Transverse colon (tissue), 4 donors: ENCODE measurements around the gene VASP.

Experiments
- POLR2A ChIP-seq: fragments of 450-650 bp; IDR thresholded peaks from one replicate; pipeline ENCODE4 v1.6.1; 2016; ENCODE audit warnings: antibody characterized with exemption, mild to moderate bottlenecking, moderate library complexity
- POLR2AphosphoS5 ChIP-seq, 3 donors: sonication (generic); formaldehyde crosslinking; IDR thresholded peaks; one replicate each; pipeline ENCODE4 v1.6.1; 2016; ENCODE audit warnings: antibody characterized with exemption in 3 of 3
- TF ChIP-seq, protein P1 (sequence below), 5 experiments: fragments of 200-600 bp in 3 of 5; fragments of 450-650 bp in 2 of 5; sonication (generic) in 3 of 5; IDR thresholded peaks; 1 replicate in 2 of 5; 2 replicates in 3 of 5; pipeline ENCODE4 v1.5.1; 2016 to 2017; ENCODE audit warnings: antibody characterized with exemption in 5 of 5, inconsistent platforms in 3 of 5, mild to moderate bottlenecking in 2 of 5, moderate library complexity in 1 of 5

DNA sequence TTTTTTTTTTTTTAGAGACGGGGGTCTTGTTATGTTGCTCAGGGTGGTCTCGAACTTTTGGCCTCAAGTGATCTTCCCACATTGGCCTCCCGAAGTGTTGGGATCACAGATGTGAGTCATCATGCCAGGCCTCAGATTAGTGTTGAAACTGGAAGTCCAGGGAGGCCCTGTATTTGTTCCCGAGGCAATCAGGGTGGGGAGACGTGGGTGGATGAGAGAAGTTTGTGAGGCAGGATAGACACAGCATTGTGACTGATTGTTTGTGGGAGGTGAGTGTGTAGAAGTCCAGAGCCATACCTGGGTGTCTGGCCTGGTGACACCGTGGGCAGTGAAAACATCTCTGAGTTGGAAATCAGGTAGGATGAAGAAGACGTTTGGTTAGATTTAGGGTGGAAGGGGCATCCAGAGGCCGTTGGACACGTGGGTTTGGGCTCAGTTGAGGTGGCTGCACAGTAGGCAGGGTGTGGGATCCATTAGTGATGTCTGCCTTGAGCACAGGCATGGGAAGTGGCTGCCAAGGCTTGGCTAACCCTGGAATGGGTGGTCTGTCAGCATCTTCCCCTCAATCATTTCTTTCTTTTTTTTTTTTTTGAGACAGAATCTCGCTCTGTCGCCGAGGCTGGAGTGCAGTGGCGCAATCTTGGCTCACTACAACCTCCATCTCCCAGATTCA lies 22.9 kb upstream of the VASP start:
- TF ChIP-seq POLR2AphosphoS5 (IDR thresholded peaks at IDR 0.05) (no peak), POLR2A (no peak)
- TF ChIP-seq, protein P1, sequence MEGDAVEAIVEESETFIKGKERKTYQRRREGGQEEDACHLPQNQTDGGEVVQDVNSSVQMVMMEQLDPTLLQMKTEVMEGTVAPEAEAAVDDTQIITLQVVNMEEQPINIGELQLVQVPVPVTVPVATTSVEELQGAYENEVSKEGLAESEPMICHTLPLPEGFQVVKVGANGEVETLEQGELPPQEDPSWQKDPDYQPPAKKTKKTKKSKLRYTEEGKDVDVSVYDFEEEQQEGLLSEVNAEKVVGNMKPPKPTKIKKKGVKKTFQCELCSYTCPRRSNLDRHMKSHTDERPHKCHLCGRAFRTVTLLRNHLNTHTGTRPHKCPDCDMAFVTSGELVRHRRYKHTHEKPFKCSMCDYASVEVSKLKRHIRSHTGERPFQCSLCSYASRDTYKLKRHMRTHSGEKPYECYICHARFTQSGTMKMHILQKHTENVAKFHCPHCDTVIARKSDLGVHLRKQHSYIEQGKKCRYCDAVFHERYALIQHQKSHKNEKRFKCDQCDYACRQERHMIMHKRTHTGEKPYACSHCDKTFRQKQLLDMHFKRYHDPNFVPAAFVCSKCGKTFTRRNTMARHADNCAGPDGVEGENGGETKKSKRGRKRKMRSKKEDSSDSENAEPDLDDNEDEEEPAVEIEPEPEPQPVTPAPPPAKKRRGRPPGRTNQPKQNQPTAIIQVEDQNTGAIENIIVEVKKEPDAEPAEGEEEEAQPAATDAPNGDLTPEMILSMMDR (IDR thresholded peaks at IDR 0.05), result no peak
